GM19099 (cell line): ENCODE measurements around the gene ALOX15B.

ENCODE experiments used
- POLR2A ChIP-seq: IDR thresholded peaks from 3 replicates; pipeline ENCODE4 v1.6.1; 2011; ENCODE audit warnings: low read depth; ENCODE audit not compliant: insufficient read length; ENCODE audit errors: extremely low read depth

ALOX15B gene

GRCh38 chr17:8079291-8080207, 40.7 kb downstream of the ALOX15B start:
- no peak for TF ChIP-seq POLR2A

DNA sequence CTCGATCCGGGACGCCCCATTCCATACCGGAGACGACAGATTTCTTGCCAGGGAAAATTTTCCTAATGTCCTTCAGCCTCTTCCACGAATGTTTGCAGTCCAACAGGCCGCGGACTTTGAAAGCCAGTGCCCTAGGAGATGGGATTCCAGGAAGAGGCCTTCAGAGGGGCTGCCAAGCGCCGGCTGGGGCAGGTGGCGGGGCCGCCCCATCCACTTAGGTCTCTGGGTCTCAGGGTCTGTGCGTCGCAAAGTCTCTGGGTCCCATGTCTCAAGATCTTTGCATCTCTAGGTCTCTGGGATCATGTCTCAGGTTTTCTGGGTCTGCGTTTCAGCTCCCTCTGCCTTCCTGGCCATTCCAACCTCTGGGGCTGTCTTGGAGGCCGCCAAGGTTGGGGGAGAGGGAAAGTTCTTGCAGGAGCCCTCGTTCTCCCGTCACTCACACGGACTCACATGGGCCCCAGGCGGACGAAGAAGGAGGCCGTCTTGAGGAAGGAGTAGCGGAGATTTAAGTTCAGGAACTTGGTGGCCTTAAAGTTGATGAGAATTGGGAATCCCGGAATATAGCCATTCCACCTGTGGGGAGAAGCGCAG, 41.4 kb downstream of the ALOX15B start:
- TF ChIP-seq POLR2A, result no peak

DNA sequence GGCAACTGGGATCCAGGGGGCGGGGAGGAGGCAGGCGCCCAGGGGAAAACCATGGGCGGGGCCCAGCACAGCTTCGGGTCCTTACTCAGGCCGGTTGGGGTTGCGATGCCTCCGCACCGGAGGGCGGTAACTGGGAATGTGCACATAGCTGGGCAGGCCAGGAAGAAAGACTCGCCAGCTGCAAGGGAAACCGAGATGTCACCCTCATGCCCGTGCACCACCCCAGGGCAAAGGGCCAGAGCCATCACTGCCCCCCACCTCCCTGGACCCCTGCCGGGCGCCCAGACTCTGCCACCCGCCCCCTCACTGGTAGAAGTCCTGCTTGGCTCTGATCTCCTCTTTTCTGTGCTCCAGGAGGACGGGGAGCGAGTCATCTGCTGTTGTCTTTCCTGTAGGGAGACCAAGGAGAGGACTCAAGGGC, 42.0 kb downstream of the ALOX15B start:
- TF ChIP-seq POLR2A, result no peak

DNA sequence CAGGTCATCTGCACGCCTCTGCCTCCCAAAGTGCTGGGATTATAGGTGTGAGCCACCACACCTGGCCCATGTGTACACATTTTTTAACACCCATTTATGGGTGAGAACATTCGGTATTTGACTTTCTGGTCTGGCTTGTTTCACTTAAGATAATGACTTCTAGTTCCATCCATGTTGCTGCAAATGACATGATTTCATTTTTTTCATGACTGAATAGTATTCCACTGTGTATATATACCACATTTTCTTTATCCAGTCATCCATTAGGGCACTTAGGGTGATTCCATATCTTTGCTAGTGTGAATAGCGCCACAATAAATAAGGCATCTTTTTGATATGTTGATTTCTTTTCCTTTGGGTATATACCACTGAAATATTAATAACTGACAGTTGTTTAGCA, 43.0 kb downstream of the ALOX15B start:
- no peak for TF ChIP-seq POLR2A

DNA sequence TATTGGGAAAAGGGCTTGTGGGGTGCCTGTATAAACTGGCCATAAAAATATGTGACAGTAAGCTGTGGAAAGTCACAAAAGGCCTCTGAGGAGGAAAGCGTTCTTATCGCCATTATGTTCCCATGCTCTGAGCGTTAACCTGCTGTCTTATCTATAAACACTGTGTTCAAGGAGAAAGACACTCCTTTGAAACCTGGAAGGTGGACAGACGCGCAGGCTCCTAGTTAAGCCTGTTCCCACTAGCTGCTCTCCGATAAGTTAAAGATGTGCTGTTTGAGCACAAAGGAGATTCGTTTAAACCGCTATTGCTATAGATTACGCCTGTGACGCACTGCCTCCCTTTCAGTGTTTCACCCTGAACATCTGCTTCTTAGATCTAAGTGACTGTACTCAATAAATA, 43.4 kb downstream of the ALOX15B start:
- no peak for TF ChIP-seq POLR2A

GRCh38 chr17:8084250-8084649, 45.4 kb downstream of the ALOX15B start:
- no peak for TF ChIP-seq POLR2A

DNA sequence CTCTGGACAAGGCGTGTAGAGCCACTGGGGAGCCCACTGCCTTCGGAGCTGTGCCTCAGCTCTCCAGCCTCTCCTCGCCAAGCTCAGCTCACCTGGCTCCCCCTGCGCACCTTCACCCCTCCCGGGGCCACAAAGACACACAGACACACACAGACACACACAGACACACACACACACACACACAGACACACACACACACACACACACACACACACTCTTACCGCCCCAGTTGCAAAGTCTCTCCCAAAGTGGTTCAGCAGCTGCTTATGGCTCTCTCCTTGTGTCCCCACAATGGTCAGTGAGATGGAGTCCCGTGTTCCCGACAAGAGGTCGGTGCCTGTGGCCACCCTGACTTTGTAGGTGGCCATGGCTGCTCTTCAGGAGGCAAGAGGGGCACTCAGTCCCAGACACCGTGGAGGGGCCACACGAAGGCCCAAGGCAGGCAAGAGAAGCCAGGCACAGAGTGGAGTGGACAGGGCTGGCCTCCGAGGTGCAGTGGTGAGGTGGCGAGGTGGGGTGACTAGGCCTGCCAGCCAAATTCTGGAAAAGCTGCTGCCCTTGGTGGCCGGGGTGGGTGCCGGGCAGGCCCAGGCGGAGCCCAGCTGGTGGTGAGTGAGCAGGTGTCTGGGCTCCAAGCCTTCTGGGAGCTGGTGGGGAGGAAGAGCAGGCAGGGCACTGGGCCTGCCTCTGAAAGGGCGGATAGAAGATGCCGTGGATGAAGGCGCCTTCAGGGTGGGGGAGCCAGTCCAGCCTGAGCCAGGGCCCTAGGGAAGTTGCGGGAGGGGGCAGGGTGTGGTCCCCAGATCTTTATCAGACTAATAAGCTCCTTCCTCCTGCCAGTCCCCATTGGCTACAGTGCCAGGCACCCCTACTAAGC, 48.5 kb downstream of the ALOX15B start, which contains the start of gene ALOX12B:
Gene ALOX12B (minus strand): TSS at position 642 of the 877 bp plus-strand sequence. CDS start 274 bp downstream, at position 368.
- no peak for TF ChIP-seq POLR2A

DNA sequence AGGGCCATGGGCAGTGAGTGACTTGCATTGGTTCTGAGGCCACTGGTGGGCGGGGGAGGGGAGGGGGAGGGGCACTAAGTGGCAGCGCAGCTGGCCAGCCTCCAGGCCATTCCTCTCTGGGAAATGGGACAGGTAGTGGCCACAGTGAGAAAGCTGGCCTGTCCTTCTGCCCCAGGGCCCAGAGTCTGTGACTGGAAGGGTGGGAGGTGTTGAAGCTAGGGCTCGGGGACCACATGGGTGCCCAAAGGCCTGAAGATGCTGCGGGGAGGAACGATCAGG, 49.0 kb downstream of the ALOX15B start:
- TF ChIP-seq POLR2A, result no peak

- TF ChIP-seq POLR2A, result no peak
Observed at GRCh38 chr17:8089728-8090127, 50.9 kb downstream of the ALOX15B start.

DNA sequence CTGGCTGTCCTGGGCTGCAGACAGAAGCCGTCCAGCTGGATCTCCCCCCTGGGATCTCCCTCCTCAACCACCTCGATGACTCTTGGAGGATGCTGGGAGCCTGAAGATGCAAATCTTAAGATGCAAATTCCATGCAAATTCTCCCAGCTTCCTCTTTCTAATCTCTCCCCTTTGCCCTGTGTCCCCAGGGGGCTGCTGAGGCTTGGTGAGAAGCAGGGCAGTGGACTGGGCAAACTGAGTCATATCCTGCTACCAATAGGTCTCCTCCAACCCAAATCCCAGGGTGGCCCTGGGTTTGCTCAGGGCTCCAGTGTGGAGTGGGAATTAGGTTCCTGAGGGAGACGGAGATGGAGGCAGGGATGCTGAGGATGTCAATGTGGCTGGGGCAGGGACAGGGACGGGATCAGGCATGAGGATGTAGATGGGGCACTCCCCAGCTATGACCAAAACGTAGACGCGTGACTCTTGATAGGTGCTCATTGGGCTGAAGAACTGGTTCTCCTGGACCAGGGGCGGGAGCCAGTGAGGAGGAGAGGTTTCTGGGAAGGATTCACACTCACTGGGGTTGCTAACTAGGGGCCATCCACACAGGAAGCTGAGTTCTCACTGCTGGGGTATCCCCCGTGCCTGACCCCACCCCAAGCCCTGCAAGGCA, 52.3 kb downstream of the ALOX15B start:
- peak; percentile 45 for TF ChIP-seq POLR2A

DNA sequence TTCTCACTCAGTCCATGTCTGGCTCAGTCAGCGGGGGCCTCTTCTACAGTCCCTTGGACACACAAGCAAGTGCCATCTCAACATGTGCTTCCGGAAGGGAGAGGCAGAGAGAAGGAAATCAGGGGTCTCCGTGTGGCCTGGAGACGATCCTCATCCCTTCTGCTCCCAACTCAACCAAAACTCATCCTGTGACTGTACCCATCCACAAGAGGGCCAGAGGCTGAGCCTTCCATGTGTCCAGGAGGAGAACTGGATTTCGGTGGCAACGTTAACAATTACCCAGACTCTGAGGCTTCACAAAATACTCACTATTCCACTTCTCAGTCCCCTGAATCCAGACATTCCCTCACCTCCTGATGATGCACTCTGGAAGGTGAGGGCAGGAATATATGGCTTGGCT, 56.5 kb downstream of the ALOX15B start:
- TF ChIP-seq POLR2A, result no peak

GRCh38 chr17:8096541-8096940, 57.7 kb downstream of the ALOX15B start:
- TF ChIP-seq POLR2A, result no peak
